ENCODE measurements around the gene APOLD1. TPM values are rescaled to one million over a fixed set of nuclear protein-coding genes. Genes with fewer than 3 reads are reported as not detected.

Gene APOLD1
- total and polyA plus RNA-seq, 5 donors, result 15.0 to 43.0 (median 17.5) TPM

GRCh38 chr12:12755923-12756322 is 29.5 kb upstream of the APOLD1 start:
- Histone ChIP-seq H3K27me3 (ENCODE audit: control insufficient read depth, insufficient read depth) (no peaks in the 10 kb centered on the region), H3K4me1 (ENCODE audit: control insufficient read depth, insufficient read depth, low read length) (no peaks in the 10 kb centered on the region), H3K9me3 (ENCODE audit: control insufficient read depth, low read length) (no peaks in the 10 kb centered on the region), H3K27ac (ENCODE audit: low read length) (no peak overlapping the region), H3K4me3 (ENCODE audit: low read length) (no peak overlapping the region)
- intact Hi-C loops (cut with DNase I), result no loop called here
- ATAC-seq, result no peak
- DNase-seq, result no peak
- 85% methylated on average over 5 of the region's 5 CpGs for WGBS

GRCh38 chr12:12757121-12757520 is 28.3 kb upstream of the APOLD1 start:
- Histone ChIP-seq H3K4me3 (ENCODE audit: low read length) (no peak overlapping the region), H3K4me1 (ENCODE audit: control insufficient read depth, insufficient read depth, low read length) (no peaks in the 10 kb centered on the region), H3K27me3 (ENCODE audit: control insufficient read depth, insufficient read depth) (no peaks in the 10 kb centered on the region), H3K9me3 (ENCODE audit: control insufficient read depth, low read length) (no peaks in the 10 kb centered on the region), H3K27ac (ENCODE audit: low read length) (no peak overlapping the region)
- ATAC-seq (no peak), DNase-seq (no peak)
- WGBS, result 89% methylated on average over 2 of the region's 2 CpGs
- intact Hi-C loops (cut with DNase I), result no loop called here

GRCh38 chr12:12759234-12759915 is 26.1 kb upstream of the APOLD1 start:
- H3K9me3 ChIP-seq (ENCODE audit: control insufficient read depth, low read length), result no peaks in the 10 kb centered on the region
- DNase-seq (no peak), ATAC-seq (no peak)
- intact Hi-C loops (cut with DNase I), result no loop called here
- no peaks in the 10 kb centered on the region for H3K27me3 ChIP-seq (ENCODE audit: control insufficient read depth, insufficient read depth)
- H3K27ac ChIP-seq (ENCODE audit: low read length), result no peak overlapping the region
- 92% methylated on average over 7 of the region's 7 CpGs for WGBS
- H3K4me1 ChIP-seq (ENCODE audit: control insufficient read depth, insufficient read depth, low read length), result no peaks in the 10 kb centered on the region
- H3K4me3 ChIP-seq (ENCODE audit: low read length), result no peak overlapping the region

GRCh38 chr12:12764824-12765223 is 20.6 kb upstream of the APOLD1 start:
- H3K4me1 ChIP-seq (ENCODE audit: control insufficient read depth, insufficient read depth, low read length), result no peaks in the 10 kb centered on the region
- H3K27me3 ChIP-seq (ENCODE audit: control insufficient read depth, insufficient read depth), result no peaks in the 10 kb centered on the region
- no peak overlapping the region for H3K27ac ChIP-seq (ENCODE audit: low read length)
- no peak for DNase-seq
- H3K9me3 ChIP-seq (ENCODE audit: control insufficient read depth, low read length), result no peaks in the 10 kb centered on the region
- H3K4me3 ChIP-seq (ENCODE audit: low read length), result no peak overlapping the region
- no peak for ATAC-seq
- intact Hi-C loops (cut with DNase I), result no loop called here

- DNase-seq (no peak), ATAC-seq (no peak)
- WGBS, result 98% methylated on average over 6 of the region's 6 CpGs
- no peaks in the 10 kb centered on the region for H3K4me1 ChIP-seq (ENCODE audit: control insufficient read depth, insufficient read depth, low read length)
- H3K27me3 ChIP-seq (ENCODE audit: control insufficient read depth, insufficient read depth), result no peaks in the 10 kb centered on the region
- H3K27ac ChIP-seq (ENCODE audit: low read length), result no peak overlapping the region
- no peak overlapping the region for H3K4me3 ChIP-seq (ENCODE audit: low read length)
- H3K9me3 ChIP-seq (ENCODE audit: control insufficient read depth, low read length), result no peaks in the 10 kb centered on the region
- intact Hi-C loops (cut with DNase I), result no loop called here
These were observed 15.2 kb upstream of the APOLD1 start for GRCh38 chr12:12770262-12770661.

GRCh38 chr12:12774791-12775190 is 10.7 kb upstream of the APOLD1 start:
- Histone ChIP-seq H3K4me3 (ENCODE audit: low read length) (no peak overlapping the region), H3K27ac (ENCODE audit: low read length) (no peak overlapping the region), H3K27me3 (ENCODE audit: control insufficient read depth, insufficient read depth) (no peaks in the 10 kb centered on the region), H3K9me3 (ENCODE audit: control insufficient read depth, low read length) (no peaks in the 10 kb centered on the region), H3K4me1 (ENCODE audit: control insufficient read depth, insufficient read depth, low read length) (no peaks in the 10 kb centered on the region)
- WGBS, result 87% methylated on average over 3 of the region's 3 CpGs
- intact Hi-C loops (cut with DNase I), result no loop called here
- no peak for ATAC-seq
- DNase-seq, result no peak

- intact Hi-C loops (cut with DNase I), result no loop called here
- WGBS, result 65% methylated on average over 5 of the region's 5 CpGs
- DNase-seq, result no peak
- no peak overlapping the region for H3K27ac ChIP-seq (ENCODE audit: low read length)
- no peak overlapping the region for H3K4me3 ChIP-seq (ENCODE audit: low read length)
- H3K4me1 ChIP-seq (ENCODE audit: control insufficient read depth, insufficient read depth, low read length), result no peaks in the 10 kb centered on the region
- H3K27me3 ChIP-seq (ENCODE audit: control insufficient read depth, insufficient read depth), result no peaks in the 10 kb centered on the region
- H3K9me3 ChIP-seq (ENCODE audit: control insufficient read depth, low read length), result no peaks in the 10 kb centered on the region
- peak in 1 of 2 donors; percentile 80 for ATAC-seq
These were observed 9.2 kb upstream of the APOLD1 start for GRCh38 chr12:12776261-12776660.

GRCh38 chr12:12777092-12777491 is 8.4 kb upstream of the APOLD1 start:
- 87% methylated on average over 3 of the region's 3 CpGs for WGBS
- Histone ChIP-seq H3K9me3 (ENCODE audit: control insufficient read depth, low read length) (no peaks in the 10 kb centered on the region), H3K4me1 (ENCODE audit: control insufficient read depth, insufficient read depth, low read length) (no peaks in the 10 kb centered on the region), H3K4me3 (ENCODE audit: low read length) (no peak overlapping the region), H3K27ac (ENCODE audit: low read length) (no peak overlapping the region), H3K27me3 (ENCODE audit: control insufficient read depth, insufficient read depth) (no peaks in the 10 kb centered on the region)
- ATAC-seq, result no peak
- DNase-seq, result no peak
- intact Hi-C loops (cut with DNase I), result no loop called here

GRCh38 chr12:12779007-12779406 is 6.5 kb upstream of the APOLD1 start:
- no peak overlapping the region for H3K4me3 ChIP-seq (ENCODE audit: low read length)
- ATAC-seq (no peak), DNase-seq (no peak)
- no peaks in the 10 kb centered on the region for H3K27me3 ChIP-seq (ENCODE audit: control insufficient read depth, insufficient read depth)
- no peaks in the 10 kb centered on the region for H3K4me1 ChIP-seq (ENCODE audit: control insufficient read depth, insufficient read depth, low read length)
- intact Hi-C loops (cut with DNase I), result no loop called here
- H3K27ac ChIP-seq (ENCODE audit: low read length), result no peak overlapping the region
- no peaks in the 10 kb centered on the region for H3K9me3 ChIP-seq (ENCODE audit: control insufficient read depth, low read length)
- WGBS, result 97% methylated on average over 2 of the region's 2 CpGs

- no peak for DNase-seq
- Histone ChIP-seq H3K9me3 (ENCODE audit: control insufficient read depth, low read length) (no peaks in the 10 kb centered on the region), H3K27ac (ENCODE audit: low read length) (no peak overlapping the region), H3K27me3 (ENCODE audit: control insufficient read depth, insufficient read depth) (no peaks in the 10 kb centered on the region), H3K4me1 (ENCODE audit: control insufficient read depth, insufficient read depth, low read length) (peaks cover under 1% of the 10 kb centered on the region), H3K4me3 (ENCODE audit: low read length) (no peak overlapping the region)
- ATAC-seq, result peak in 1 of 2 donors; percentile 30
- WGBS, result 25% methylated on average over 3 of the region's 3 CpGs
- intact Hi-C loops (cut with DNase I), result no loop called here
These were observed 5.9 kb upstream of the APOLD1 start for GRCh38 chr12:12779529-12779928.

GRCh38 chr12:12784116-12784515 is 1.3 kb upstream of the APOLD1 start:
- H3K27ac ChIP-seq (ENCODE audit: low read length), result no peak overlapping the region
- H3K9me3 ChIP-seq (ENCODE audit: control insufficient read depth, low read length), result no peaks in the 10 kb centered on the region
- 99% methylated on average over 2 of the region's 2 CpGs for WGBS
- no peak for ATAC-seq
- H3K4me3 ChIP-seq (ENCODE audit: low read length), result no peak overlapping the region
- intact Hi-C loops (cut with DNase I), result loop anchor here in 1 of 4 donors (10.0 kb wide), 1 partner anchor 59 kb away; no protein-coding TSS in a partner anchor
- no peak for DNase-seq
- H3K27me3 ChIP-seq (ENCODE audit: control insufficient read depth, insufficient read depth), result no peaks in the 10 kb centered on the region
- peaks cover 9% of the 10 kb centered on the region for H3K4me1 ChIP-seq (ENCODE audit: control insufficient read depth, insufficient read depth, low read length)

- Histone ChIP-seq H3K4me1 (ENCODE audit: control insufficient read depth, insufficient read depth, low read length) (peaks cover 9% of the 10 kb centered on the region), H3K4me3 (ENCODE audit: low read length) (peak overlapping the region; percentile 58), H3K9me3 (ENCODE audit: control insufficient read depth, low read length) (no peaks in the 10 kb centered on the region), H3K27me3 (ENCODE audit: control insufficient read depth, insufficient read depth) (no peaks in the 10 kb centered on the region), H3K27ac (ENCODE audit: low read length) (peak overlapping the region; percentile 87)
- 11% methylated on average over 4 of the region's 4 CpGs for WGBS
- intact Hi-C loops (cut with DNase I), result loop anchor here in 1 of 4 donors (10.0 kb wide), 1 partner anchor 62 kb away; no protein-coding TSS in a partner anchor
- peak; percentile 1 to 6 for ATAC-seq
- DNase-seq, result no peak
These were observed 869 bp downstream of the APOLD1 start for GRCh38 chr12:12786351-12786705.
